Measurements from ENCODE around the gene LAPTM4A. TPM values are rescaled to one million over a fixed set of nuclear protein-coding genes. Genes with fewer than 3 reads are reported as not detected.

Gene LAPTM4A
- total RNA-seq, 1 experiment from 2014 or later: 125 TPM

DNA sequence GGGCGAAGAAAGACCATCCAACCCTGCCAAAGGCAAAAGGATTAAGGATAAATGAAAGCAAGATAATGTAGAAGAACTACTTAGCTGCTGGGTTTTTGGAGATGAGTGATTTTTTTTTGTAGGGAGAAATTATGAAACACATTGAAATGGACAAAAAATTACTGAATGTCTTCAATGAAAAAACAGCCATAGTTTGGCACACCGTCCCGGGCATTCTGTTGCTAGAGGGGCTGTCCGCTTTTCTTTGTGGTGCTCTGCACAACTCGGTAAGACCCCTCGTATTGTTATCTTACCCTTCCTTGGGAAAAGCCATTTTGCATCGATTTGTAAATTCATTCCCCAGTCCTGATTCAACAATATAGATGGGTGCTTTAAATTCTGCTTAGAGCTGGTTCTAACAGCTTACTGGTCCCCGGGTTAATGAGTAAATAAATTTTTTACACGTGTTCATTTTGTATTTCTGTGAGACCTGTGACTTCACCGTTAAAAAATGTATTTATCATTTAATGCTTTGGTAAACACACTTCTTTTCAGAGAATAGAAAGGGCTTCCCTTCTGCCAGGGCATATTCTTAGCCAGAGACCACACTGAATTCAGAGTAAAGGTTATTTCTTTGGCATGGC lies 912 bp upstream of the LAPTM4A start:
- peak overlapping the region; percentile 89 for H2AFZ ChIP-seq
- peak overlapping the region; percentile 94 for H3K27ac ChIP-seq
- H3K9me2 ChIP-seq (ENCODE audit: insufficient read depth): no peaks in the 10 kb centered on the region
- peaks cover 40% of the 10 kb centered on the region for H3K79me2 ChIP-seq (ENCODE audit: low read depth)
- H4K20me1 ChIP-seq (ENCODE audit: insufficient read depth): peaks cover 22% of the 10 kb centered on the region
- H3K36me3 ChIP-seq (ENCODE audit: low read depth): no peaks in the 10 kb centered on the region
- CTCF ChIA-PET: no interaction called here
- intact Hi-C loops (cut with micrococcal nuclease; ENCODE audit: unreplicated experiment): loop anchor here (1.0 to 5.0 kb wide), 2 partner anchors 14 to 180 kb away; no protein-coding TSS in a partner anchor
- POLR2A ChIA-PET (ENCODE audit: unreplicated experiment): interaction anchor here (0.7 to 1.0 kb wide), 6 partner anchors 14 to 570 kb away, joined by 3 to 19 read pairs (median 5); no protein-coding TSS in a partner anchor
- no peaks in the 10 kb centered on the region for H3K9me3 ChIP-seq (ENCODE audit: insufficient read depth, low read depth)
- peak overlapping the region; percentile 85 for H3K4me3 ChIP-seq
- H3K4me2 ChIP-seq: peak overlapping the region; percentile 98
- TF ChIP-seq EZH2 (IDR thresholded peaks at IDR 0.05; ENCODE audit: low read depth): no peak
- TF ChIP-seq, protein P1, sequence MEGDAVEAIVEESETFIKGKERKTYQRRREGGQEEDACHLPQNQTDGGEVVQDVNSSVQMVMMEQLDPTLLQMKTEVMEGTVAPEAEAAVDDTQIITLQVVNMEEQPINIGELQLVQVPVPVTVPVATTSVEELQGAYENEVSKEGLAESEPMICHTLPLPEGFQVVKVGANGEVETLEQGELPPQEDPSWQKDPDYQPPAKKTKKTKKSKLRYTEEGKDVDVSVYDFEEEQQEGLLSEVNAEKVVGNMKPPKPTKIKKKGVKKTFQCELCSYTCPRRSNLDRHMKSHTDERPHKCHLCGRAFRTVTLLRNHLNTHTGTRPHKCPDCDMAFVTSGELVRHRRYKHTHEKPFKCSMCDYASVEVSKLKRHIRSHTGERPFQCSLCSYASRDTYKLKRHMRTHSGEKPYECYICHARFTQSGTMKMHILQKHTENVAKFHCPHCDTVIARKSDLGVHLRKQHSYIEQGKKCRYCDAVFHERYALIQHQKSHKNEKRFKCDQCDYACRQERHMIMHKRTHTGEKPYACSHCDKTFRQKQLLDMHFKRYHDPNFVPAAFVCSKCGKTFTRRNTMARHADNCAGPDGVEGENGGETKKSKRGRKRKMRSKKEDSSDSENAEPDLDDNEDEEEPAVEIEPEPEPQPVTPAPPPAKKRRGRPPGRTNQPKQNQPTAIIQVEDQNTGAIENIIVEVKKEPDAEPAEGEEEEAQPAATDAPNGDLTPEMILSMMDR (conservative IDR thresholded peaks at IDR 0.05): peak; percentile 38; the same call in 1 of the 2 replicates
- BruUV-seq (replicated peaks): TSS peak; percentile 95
- peak in 1 of 2 experiments; percentile 78 for DNase-seq
- peaks cover 19% of the 10 kb centered on the region for H3F3A ChIP-seq (ENCODE audit: insufficient read depth, low read depth)
- peaks cover 36% of the 10 kb centered on the region for H3K4me1 ChIP-seq (replicated peaks; ENCODE audit: insufficient read depth)
- no peaks in the 10 kb centered on the region for H3K27me3 ChIP-seq (ENCODE audit: insufficient read depth, low read depth)

DNA sequence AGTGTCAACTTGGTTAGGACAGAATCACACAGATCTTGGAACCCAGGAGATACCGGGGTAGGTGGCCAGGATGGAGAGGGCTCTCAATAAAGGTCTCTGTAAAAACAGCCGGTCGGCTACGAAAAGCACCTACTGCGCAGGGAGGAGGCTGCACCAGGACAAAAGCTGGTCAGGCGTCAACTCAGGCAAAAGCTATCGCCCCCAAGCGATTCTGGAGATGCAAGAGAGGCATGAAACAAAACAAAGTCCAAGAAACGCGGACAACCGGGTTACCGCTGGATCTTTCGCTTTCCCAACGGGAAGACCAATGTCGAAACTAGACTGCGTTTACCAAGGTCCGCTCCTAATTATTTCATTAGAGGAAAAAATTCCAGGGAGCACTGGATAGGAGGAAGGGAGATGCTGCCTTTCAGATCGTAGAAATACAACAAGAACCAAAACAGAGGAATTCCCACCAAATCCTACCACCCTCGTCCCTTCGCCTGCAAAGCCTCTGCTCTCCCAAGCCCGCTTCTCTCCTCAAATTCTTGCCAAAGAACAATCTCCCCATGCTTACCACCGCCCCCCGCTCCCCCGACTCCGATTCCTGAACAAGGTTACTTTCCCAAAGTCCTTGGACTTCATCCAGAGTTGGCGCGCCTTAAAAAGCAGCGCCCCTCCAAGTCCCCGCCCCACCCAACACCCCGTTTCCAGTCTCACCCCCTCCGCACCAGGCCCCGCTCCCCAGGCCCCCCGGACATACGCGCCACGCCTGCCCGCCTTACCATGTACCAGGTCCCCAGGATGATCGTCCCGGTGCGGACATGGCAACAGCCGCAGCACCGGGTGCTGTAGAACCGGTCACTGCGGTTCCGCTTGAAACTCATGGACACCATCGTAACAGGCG lies 539 bp downstream of the LAPTM4A start:
- H3K27ac ChIP-seq: peak overlapping the region; percentile 94
- TF ChIP-seq, protein P1 (conservative IDR thresholded peaks at IDR 0.05): no peak
- no peak for TF ChIP-seq EZH2 (IDR thresholded peaks at IDR 0.05; ENCODE audit: low read depth)
- H3K4me3 ChIP-seq: peak overlapping the region; percentile 85
- CTCF ChIA-PET: interaction anchor here (0.5 kb wide), 1 partner anchor 1599 kb away, joined by 3 read pairs; no protein-coding TSS in a partner anchor
- H2AFZ ChIP-seq: peak overlapping the region; percentile 89
- peaks cover 19% of the 10 kb centered on the region for H3F3A ChIP-seq (ENCODE audit: insufficient read depth, low read depth)
- peaks cover 27% of the 10 kb centered on the region for H4K20me1 ChIP-seq (ENCODE audit: insufficient read depth)
- no TSS peak for BruUV-seq (replicated peaks)
- H3K9me2 ChIP-seq (ENCODE audit: insufficient read depth): no peaks in the 10 kb centered on the region
- no peaks in the 10 kb centered on the region for H3K9me3 ChIP-seq (ENCODE audit: insufficient read depth, low read depth)
- H3K36me3 ChIP-seq (ENCODE audit: low read depth): no peaks in the 10 kb centered on the region
- H3K79me2 ChIP-seq (ENCODE audit: low read depth): peaks cover 51% of the 10 kb centered on the region
- peaks cover 36% of the 10 kb centered on the region for H3K4me1 ChIP-seq (replicated peaks; ENCODE audit: insufficient read depth)
- POLR2A ChIA-PET (ENCODE audit: unreplicated experiment): interaction anchor here (0.6 kb wide), 2 partner anchors 59 to 396 kb away, joined by 3 to 4 read pairs; partner anchors contain the start of gene RHOB
- no peaks in the 10 kb centered on the region for H3K27me3 ChIP-seq (ENCODE audit: insufficient read depth, low read depth)
- intact Hi-C loops (cut with micrococcal nuclease; ENCODE audit: unreplicated experiment): loop anchor here (1.0 to 5.0 kb wide), 2 partner anchors 42 to 181 kb away; no protein-coding TSS in a partner anchor
- DNase-seq: peak; percentile 35 to 60
- peak overlapping the region; percentile 98 for H3K4me2 ChIP-seq

DNA sequence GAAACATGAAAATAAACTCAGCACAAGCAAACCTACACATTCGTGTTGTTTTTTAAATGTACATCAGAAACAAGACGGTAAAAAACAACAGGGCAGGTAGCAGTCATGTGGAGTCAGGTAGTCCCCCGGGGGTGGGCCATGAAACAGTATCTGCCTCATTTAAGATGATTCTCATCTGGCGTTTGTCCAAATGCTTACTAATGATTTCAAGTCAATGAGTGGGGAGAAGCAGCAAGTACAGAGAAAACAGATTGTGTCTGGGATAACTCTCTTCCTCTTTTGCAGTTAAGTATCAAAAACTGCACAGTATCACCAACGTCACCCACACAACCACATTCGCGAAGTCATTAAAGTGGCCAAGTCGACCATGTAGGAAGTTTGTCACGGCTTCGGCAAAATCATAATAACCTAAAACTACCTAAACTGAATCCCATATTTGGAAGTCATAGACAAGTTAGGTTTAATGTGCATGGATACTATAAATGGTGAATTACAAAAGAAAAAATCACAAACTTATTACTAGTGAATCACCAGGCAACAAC lies 1.3 kb downstream of the LAPTM4A start:
- Histone ChIP-seq H2AFZ (peak overlapping the region; percentile 89; the same call in 1 of the 2 replicates), H3K27ac (peak overlapping the region; percentile 94)

More for the DNA sequence above, 1.3 kb downstream of the LAPTM4A start:
- Histone ChIP-seq H4K20me1 (ENCODE audit: insufficient read depth) (peaks cover 33% of the 10 kb centered on the region), H3F3A (ENCODE audit: insufficient read depth, low read depth) (peaks cover 19% of the 10 kb centered on the region), H3K4me2 (peak overlapping the region; percentile 98), H3K36me3 (ENCODE audit: low read depth) (0 out of 2 replicates have a peak, but pooled peaks cover 2% of the 10 kb centered on the region), H3K79me2 (ENCODE audit: low read depth) (peaks cover 59% of the 10 kb centered on the region), H3K27me3 (ENCODE audit: insufficient read depth, low read depth) (no peaks in the 10 kb centered on the region), H3K4me1 (replicated peaks; ENCODE audit: insufficient read depth) (peaks cover 36% of the 10 kb centered on the region), H3K9me3 (ENCODE audit: insufficient read depth, low read depth) (no peaks in the 10 kb centered on the region), H3K4me3 (peak overlapping the region; percentile 85), H3K9me2 (ENCODE audit: insufficient read depth) (no peaks in the 10 kb centered on the region)
- no TSS peak for BruUV-seq (replicated peaks)
- no peak for TF ChIP-seq EZH2 (IDR thresholded peaks at IDR 0.05; ENCODE audit: low read depth)
- TF ChIP-seq, protein P1 (conservative IDR thresholded peaks at IDR 0.05): no peak
- intact Hi-C loops (cut with micrococcal nuclease; ENCODE audit: unreplicated experiment): loop anchor here (1.0 to 5.0 kb wide), 2 partner anchors 43 to 182 kb away; no protein-coding TSS in a partner anchor
- DNase-seq: peak; percentile 15 to 49
- ChIA-PET CTCF (interaction anchor here (0.5 kb wide), 1 partner anchor 1599 kb away, joined by 3 read pairs; no protein-coding TSS in a partner anchor), POLR2A (ENCODE audit: unreplicated experiment) (no interaction called here)

Measured in PC-9 (cell line).